ENCODE results near the gene TRAPPC8.
"Not testable (repeated sequence)": the region's sequence is repeated elsewhere in the genome, so short reads cannot be mapped to it uniquely, and the experiment has no call there.

TRAPPC8 gene

DNA sequence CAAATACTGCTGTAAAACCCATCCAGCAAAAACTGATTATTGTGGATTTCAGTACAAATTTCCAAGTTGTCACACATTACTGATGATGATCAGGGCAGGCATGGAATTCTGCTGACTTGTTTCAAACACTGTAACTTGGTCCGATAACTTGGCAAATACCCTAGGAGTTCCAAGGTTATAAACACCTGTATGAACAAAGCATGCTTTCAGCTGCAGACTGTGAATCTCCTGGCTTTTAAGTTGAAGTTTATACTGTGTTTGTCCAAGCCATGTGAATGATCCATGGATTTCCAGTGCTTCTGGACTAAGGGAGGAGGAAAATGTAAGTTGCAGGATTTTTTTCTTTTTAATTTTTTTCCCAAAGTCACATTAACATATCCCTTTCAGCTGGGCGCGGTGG, 112.2 kb downstream of the TRAPPC8 start:
- H3K9ac ChIP-seq (ENCODE audit: low read depth, low read length, poor library complexity, severe bottlenecking): no peak overlapping the region
- no peak overlapping the region for H3K4me3 ChIP-seq (ENCODE audit: low read length, poor library complexity, severe bottlenecking)
- H3K27me3 ChIP-seq (ENCODE audit: insufficient read depth, low read length, poor library complexity, severe bottlenecking): no peaks in the 10 kb centered on the region
- TF ChIP-seq EZH2phosphoT487 (IDR thresholded peaks at IDR 0.05; ENCODE audit: borderline replicate concordance): no peak
- no peak for TF ChIP-seq CTCF (conservative IDR thresholded peaks at IDR 0.05; ENCODE audit: low read length)
- no peaks in the 10 kb centered on the region for H3F3A ChIP-seq (ENCODE audit: low read depth)
- no peaks in the 10 kb centered on the region for H4K20me1 ChIP-seq (ENCODE audit: insufficient read depth, low read length, poor library complexity, severe bottlenecking)
- no peaks in the 10 kb centered on the region for H3K9me3 ChIP-seq (ENCODE audit: insufficient read depth, low read depth, low read length)
- H3K79me2 ChIP-seq (ENCODE audit: insufficient read depth, low read length): no peaks in the 10 kb centered on the region
- H3K36me3 ChIP-seq (ENCODE audit: insufficient read depth, low read length): peaks cover 15% of the 10 kb centered on the region; the same call in 1 of the 2 replicates
- H3K4me2 ChIP-seq (ENCODE audit: low read depth, low read length, poor library complexity, severe bottlenecking): no peak overlapping the region
- H3K9me2 ChIP-seq (replicated peaks; ENCODE audit: low read depth, low read length): no peaks in the 10 kb centered on the region
- H3K4me1 ChIP-seq (ENCODE audit: insufficient read depth, low read length, poor library complexity, severe bottlenecking): no peaks in the 10 kb centered on the region
- H2AFZ ChIP-seq (ENCODE audit: low read length): no peak overlapping the region

DNA sequence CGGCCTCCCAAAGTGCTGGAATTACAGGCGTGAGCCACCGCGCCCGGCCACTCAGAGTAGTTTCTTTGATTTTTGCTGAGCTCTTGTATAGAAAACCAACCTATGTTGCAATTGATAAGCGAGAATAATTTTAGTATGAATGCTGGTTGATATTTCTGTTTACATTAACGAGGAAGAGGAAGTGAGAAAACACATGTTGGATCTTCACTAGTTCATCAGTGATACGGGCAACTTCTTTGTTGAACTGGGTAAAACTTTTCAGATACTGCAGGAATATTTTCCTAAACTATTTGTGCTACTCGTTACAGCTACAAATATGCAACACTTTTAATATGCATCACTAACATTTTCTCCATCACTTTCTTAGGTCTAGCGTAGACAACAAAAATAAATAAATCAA, 114.3 kb downstream of the TRAPPC8 start:
- no peaks in the 10 kb centered on the region for H3K79me2 ChIP-seq (ENCODE audit: insufficient read depth, low read length)
- H3K36me3 ChIP-seq (ENCODE audit: insufficient read depth, low read length): peaks cover 8% of the 10 kb centered on the region; the same call in 1 of the 2 replicates
- TF ChIP-seq EZH2phosphoT487 (IDR thresholded peaks at IDR 0.05; ENCODE audit: borderline replicate concordance) (no peak), CTCF (conservative IDR thresholded peaks at IDR 0.05; ENCODE audit: low read length) (no peak)

GRCh38 chr18:31826673-31827325, 116.1 kb downstream of the TRAPPC8 start:
- not testable (repeated sequence) for H3K27me3 ChIP-seq (ENCODE audit: insufficient read depth, low read length, poor library complexity, severe bottlenecking); H3F3A ChIP-seq (ENCODE audit: low read depth); H4K20me1 ChIP-seq (ENCODE audit: insufficient read depth, low read length, poor library complexity, severe bottlenecking); H3K4me3 ChIP-seq (ENCODE audit: low read length, poor library complexity, severe bottlenecking); H3K9me3 ChIP-seq (ENCODE audit: insufficient read depth, low read depth, low read length); H3K4me2 ChIP-seq (ENCODE audit: low read depth, low read length, poor library complexity, severe bottlenecking); H3K9me2 ChIP-seq (replicated peaks; ENCODE audit: low read depth, low read length); H3K4me1 ChIP-seq (ENCODE audit: insufficient read depth, low read length, poor library complexity, severe bottlenecking); H3K79me2 ChIP-seq (ENCODE audit: insufficient read depth, low read length); H3K36me3 ChIP-seq (ENCODE audit: insufficient read depth, low read length); H3K9ac ChIP-seq (ENCODE audit: low read depth, low read length, poor library complexity, severe bottlenecking); H2AFZ ChIP-seq (ENCODE audit: low read length)

More for the DNA sequence above, 114.3 kb downstream of the TRAPPC8 start:
- Histone ChIP-seq H3F3A (ENCODE audit: low read depth) (no peaks in the 10 kb centered on the region), H3K4me2 (ENCODE audit: low read depth, low read length, poor library complexity, severe bottlenecking) (no peak overlapping the region), H3K27me3 (ENCODE audit: insufficient read depth, low read length, poor library complexity, severe bottlenecking) (no peaks in the 10 kb centered on the region), H3K9me2 (replicated peaks; ENCODE audit: low read depth, low read length) (no peaks in the 10 kb centered on the region), H3K9ac (ENCODE audit: low read depth, low read length, poor library complexity, severe bottlenecking) (no peak overlapping the region), H3K4me1 (ENCODE audit: insufficient read depth, low read length, poor library complexity, severe bottlenecking) (no peaks in the 10 kb centered on the region), H4K20me1 (ENCODE audit: insufficient read depth, low read length, poor library complexity, severe bottlenecking) (no peaks in the 10 kb centered on the region), H2AFZ (ENCODE audit: low read length) (no peak overlapping the region), H3K9me3 (ENCODE audit: insufficient read depth, low read depth, low read length) (no peaks in the 10 kb centered on the region), H3K4me3 (ENCODE audit: low read length, poor library complexity, severe bottlenecking) (no peak overlapping the region)

GRCh38 chr18:31825772-31826171, 117.2 kb downstream of the TRAPPC8 start:
- Histone ChIP-seq H3K4me3 (ENCODE audit: low read length, poor library complexity, severe bottlenecking) (no peak overlapping the region), H3K79me2 (ENCODE audit: insufficient read depth, low read length) (no peaks in the 10 kb centered on the region), H3K27me3 (ENCODE audit: insufficient read depth, low read length, poor library complexity, severe bottlenecking) (no peaks in the 10 kb centered on the region), H3K9ac (ENCODE audit: low read depth, low read length, poor library complexity, severe bottlenecking) (no peak overlapping the region), H3K9me3 (ENCODE audit: insufficient read depth, low read depth, low read length) (no peaks in the 10 kb centered on the region), H3K9me2 (replicated peaks; ENCODE audit: low read depth, low read length) (no peaks in the 10 kb centered on the region), H3K4me2 (ENCODE audit: low read depth, low read length, poor library complexity, severe bottlenecking) (no peak overlapping the region), H3K4me1 (ENCODE audit: insufficient read depth, low read length, poor library complexity, severe bottlenecking) (no peaks in the 10 kb centered on the region), H4K20me1 (ENCODE audit: insufficient read depth, low read length, poor library complexity, severe bottlenecking) (no peaks in the 10 kb centered on the region), H3F3A (ENCODE audit: low read depth) (no peaks in the 10 kb centered on the region), H3K36me3 (ENCODE audit: insufficient read depth, low read length) (peaks cover 6% of the 10 kb centered on the region; the same call in 1 of the 2 replicates), H2AFZ (ENCODE audit: low read length) (no peak overlapping the region)
- no peak for TF ChIP-seq EZH2phosphoT487 (IDR thresholded peaks at IDR 0.05; ENCODE audit: borderline replicate concordance)
- TF ChIP-seq CTCF (conservative IDR thresholded peaks at IDR 0.05; ENCODE audit: low read length): no peak
